Hematopoietic multipotent progenitor cell treated with erythropoietin and hydrocortisone succinate and interleukin-3 and kit ligand, for 15 days (in vitro differentiated cells): ENCODE measurements around the gene RRP8.

ENCODE experiments used
- DNase-seq: peaks from one replicate; pipeline ENCODE4 v3.0.0-alpha.2; 2015; ENCODE audit warnings: low spot score

RRP8 gene

DNA sequence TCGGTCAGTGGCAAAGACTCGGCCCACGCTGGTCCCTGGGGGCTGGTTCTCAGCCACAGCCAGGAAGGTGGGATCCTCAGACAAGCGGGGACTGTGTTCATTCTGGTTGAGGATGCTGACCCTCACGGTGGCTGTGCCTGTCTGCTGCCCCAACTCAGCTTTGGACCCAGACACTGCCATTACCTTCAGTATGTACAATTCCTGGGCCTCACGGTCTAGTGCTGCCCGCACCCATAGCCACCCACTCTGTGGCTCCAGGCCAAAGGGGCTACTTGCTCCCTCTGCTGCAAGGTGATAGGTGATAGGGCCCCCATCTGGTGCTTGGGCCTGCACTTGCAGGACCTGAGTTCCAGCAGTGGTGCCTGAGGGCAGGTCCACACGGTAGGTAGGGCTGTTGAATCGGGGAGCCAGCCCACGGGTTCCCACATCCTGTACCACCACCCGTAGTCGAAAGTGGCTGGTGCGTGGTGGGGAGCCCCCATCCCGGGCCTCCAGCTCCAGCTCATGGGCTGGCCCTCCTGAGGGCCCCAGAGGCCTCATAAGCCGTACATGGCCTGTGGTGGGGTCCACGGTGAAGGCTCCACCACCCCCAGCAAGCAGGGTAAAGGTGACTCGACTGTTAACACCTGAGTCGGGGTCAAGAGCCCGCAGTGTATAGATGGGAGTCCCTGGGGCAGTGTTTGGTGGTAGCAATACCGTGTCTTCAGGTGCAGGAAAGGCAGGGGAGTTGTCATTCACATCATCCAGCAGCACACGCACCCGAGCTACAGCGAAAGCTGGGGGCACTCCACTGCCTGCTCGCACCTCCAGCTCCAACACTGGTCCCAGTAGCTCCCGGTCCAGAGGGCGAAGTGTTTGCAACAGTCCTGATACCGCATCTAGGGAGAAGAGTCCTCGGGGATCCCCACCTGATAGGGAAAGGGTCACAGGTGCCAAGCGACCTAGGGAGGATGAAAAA is 29.0 kb upstream of the RRP8 start:
- DNase-seq = no peak

- no peak for DNase-seq
Measured at GRCh38 chr11:6631361-6631890, 28.0 kb upstream of the RRP8 start.

GRCh38 chr11:6630632-6631291 is 27.3 kb upstream of the RRP8 start:
- DNase-seq = no peak

DNA sequence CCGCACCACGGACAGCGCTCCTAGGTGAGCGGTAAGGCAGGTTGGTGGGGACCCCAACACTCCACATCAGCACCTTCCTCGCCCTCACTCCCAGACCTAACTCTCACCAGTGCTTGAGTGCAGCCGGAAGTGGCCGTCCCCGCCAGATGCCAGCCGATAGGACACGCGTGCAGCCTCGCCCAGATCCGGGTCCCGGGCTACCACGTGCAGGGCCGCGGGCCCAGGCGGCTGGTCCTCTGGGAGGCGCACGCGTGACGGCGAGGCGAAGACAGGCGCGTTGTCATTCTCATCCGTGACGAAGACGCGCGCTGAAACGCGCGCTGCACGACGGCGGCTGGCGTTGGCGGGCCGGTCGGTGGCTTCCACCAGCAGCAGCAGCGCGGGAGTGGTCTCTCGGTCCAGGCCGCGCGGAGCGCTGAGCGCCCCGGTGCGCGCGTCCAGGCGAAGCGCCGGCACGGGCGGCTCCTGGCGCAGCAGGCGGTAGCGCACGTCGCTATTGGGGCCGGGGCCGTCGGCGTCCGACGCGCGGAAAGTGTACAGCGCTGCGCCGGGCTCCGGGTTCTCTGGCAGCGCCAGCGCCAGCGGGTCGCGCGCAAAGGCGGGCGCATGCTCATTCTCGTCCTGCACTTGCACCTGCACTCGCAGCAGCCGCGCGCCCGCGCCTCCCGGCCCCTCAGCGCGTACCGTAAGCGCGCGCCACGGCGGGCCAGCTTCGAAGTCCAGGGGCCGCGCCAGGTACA is 26.6 kb upstream of the RRP8 start:
- no peak for DNase-seq

DNA sequence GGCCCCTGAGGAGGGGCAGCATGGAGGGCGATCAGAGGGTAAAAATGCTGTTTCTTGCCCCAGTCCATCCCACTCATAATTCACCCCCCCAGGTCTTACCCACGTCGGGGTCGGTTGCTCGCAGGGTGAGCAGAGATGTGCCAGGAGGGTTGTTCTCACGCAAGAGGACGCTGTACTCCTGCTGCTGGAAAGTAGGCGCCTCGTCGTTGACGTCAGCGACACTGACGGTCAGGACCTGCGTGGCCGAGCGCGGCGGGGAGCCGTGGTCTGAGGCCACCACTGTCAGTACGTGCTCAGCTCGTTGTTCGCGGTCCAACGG is 26.1 kb upstream of the RRP8 start:
- no peak for DNase-seq

DNA sequence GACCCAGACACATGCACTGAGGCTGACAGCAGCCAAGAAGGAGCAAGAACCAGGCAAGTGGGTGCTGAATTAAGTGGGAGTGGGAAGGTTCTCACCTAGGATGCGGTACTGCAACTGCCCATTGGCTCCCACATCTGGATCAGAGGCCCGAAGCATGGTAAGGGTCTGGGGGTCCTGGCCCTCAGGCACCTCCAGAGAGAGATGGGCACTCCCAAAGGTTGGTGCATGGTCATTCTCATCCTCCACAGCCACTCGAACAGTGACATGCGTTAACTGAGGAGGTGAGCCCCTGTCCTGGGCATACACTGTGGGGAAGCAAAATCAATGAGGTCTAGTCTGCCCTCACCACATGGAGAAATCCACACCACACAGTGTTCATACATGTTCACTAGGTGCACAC is 25.1 kb upstream of the RRP8 start:
- DNase-seq = no peak

DNA sequence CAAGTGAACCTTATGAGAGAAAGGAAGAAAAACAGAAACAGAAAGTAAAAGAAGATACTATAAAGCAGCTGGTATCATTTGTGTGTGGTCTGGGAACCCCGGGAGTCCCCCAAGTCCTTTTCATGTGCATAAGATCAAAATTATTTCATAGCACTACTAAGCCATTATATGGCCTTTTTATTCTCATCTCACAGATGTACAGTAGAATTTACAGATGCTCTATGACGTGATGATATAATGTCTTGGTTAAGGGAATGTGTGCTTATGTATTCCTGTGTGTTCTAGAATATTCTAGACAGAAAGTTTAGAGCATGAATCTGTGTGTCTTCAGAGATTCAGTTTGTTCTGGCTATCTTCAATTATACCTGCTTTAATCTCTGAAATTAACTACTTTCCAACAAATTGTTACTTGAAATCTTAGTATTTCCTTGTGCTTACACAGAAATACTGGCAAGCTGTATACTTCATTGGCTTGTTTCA is 24.4 kb upstream of the RRP8 start:
- no peak for DNase-seq

GRCh38 chr11:6626971-6627761 is 23.8 kb upstream of the RRP8 start:
- DNase-seq = no peak

- no peak for DNase-seq
Measured at GRCh38 chr11:6625832-6626420, 22.5 kb upstream of the RRP8 start.

DNA sequence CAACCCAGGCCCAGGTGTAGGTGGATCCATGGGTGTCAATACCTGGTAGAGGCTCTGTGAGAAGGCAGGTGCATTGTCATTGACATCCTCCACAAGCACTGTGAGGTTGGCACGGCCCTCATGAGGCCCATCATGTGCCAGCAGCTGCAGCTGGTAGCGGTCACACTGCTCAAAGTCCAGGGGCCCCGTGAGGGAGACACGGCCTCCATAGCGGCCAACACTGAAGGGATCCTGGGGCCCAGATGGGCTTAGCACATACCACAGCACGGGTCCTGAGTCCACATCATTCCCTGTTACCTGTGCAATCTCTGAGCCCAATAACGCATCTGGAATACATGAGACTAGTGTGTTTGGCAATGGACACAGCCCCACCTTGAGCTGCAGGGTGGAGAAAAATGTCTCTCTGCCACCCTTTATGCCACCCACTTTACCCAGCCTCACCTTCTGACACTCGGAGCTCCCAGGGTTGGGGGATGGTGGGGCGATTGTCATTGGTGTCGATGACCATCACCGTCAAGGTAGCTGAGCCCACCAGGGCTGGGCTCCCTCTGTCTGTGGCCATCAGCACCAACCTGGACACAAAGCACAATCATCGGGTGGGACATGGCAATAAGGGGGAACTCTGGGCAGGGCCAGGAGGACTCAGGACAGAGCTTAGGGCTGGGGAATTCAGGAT is 21.9 kb upstream of the RRP8 start:
- DNase-seq = no peak

GRCh38 chr11:6623391-6624363 is 20.3 kb upstream of the RRP8 start:
- no peak for DNase-seq

GRCh38 chr11:6622261-6623171 is 19.1 kb upstream of the RRP8 start:
- DNase-seq = no peak

- no peak for DNase-seq
Measured at GRCh38 chr11:6621711-6622211, 18.3 kb upstream of the RRP8 start.

- DNase-seq = no peak
Measured at GRCh38 chr11:6620636-6621035, 17.2 kb upstream of the RRP8 start.

DNA sequence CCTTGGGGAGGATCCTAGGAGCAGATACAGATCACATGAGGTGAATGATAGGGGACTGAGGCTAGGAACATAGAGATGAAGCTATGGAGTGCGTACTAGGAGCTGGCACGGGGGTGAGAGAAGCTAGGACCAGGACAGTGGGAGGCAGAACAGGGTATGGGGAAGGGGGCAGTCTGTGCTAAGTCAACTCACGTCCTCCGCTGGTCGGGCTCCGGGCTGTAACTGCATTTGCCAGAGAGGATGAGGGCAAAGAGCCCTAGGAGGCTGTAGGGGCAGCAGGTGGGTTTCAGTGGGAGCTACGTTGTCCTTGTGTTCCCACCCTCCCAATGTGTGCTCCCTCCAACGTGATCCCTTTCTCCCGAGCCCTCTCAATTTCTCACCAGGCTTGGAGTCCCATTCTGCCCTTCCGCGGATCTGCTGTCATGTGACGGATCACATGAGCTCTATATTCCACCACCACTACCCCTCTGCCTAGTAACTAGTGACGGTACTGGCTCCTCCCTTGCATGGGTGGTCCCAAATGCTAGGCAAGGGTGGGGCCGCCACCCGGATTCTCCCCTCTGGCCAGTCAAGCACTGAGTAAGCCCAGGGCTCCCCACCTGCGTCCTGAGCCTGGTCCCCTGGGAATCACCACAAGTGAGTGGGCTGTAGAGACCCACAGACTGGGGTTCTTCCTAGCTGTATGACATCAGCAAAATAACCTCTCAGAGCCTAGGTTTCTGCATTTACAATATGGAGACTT is 15.8 kb upstream of the RRP8 start, which contains the start of gene TPP1:
Gene TPP1, minus strand, starts transcription at position 419 of the 742 bp plus-strand sequence. Its CDS starts 22 bp downstream, at position 397.
- DNase-seq = peak; percentile 96

- peak; percentile 70 for DNase-seq
Measured at GRCh38 chr11:6618117-6619003, 14.9 kb upstream of the RRP8 start.
